ENCODE measurements around the gene LCORL.

DNA sequence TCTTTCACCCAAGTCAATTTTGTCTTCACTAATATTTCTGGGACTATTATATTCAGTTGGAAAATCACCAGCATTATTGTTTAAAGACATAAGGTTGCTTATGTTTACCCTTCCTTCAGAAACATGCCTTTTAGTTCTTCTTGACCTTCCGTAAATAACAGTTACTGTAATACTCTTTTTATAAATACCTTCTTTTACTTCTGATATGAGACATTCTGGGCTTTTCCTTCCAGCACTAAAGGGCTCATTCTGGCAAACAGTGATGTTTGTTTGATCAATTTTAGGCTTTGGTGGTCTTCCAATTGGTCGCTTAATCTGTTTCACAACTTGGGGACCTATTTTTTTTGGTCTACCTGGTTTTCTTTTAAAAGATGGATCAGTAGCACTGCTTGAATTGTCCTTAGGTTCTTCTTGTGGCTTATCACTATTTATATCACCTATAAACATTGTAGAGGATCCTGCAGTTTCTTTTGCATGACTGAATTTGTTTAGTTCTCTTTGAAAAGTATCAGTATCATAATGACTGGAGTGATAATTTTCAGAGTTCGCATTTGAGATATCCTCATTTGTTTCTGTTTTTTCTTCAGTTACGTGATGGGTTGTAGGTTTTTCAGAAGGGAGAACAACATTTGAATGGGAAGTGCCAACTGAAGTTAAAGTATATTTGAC is 146.0 kb downstream of the LCORL start:
- TF ChIP-seq, protein P1, sequence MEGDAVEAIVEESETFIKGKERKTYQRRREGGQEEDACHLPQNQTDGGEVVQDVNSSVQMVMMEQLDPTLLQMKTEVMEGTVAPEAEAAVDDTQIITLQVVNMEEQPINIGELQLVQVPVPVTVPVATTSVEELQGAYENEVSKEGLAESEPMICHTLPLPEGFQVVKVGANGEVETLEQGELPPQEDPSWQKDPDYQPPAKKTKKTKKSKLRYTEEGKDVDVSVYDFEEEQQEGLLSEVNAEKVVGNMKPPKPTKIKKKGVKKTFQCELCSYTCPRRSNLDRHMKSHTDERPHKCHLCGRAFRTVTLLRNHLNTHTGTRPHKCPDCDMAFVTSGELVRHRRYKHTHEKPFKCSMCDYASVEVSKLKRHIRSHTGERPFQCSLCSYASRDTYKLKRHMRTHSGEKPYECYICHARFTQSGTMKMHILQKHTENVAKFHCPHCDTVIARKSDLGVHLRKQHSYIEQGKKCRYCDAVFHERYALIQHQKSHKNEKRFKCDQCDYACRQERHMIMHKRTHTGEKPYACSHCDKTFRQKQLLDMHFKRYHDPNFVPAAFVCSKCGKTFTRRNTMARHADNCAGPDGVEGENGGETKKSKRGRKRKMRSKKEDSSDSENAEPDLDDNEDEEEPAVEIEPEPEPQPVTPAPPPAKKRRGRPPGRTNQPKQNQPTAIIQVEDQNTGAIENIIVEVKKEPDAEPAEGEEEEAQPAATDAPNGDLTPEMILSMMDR (IDR thresholded peaks at IDR 0.05; ENCODE audit: low read depth, low read length, poor library complexity, severe bottlenecking): no peak
- TF ChIP-seq EZH2phosphoT487 (IDR thresholded peaks at IDR 0.05; ENCODE audit: borderline replicate concordance, low read length): no peak
